HAP-1 (cell line): ENCODE data around the gene FYN.
A peak's percentile ranks its signal among the peaks of the same experiment; 100 is the strongest.
"Not testable (repeated sequence)": the region's sequence is repeated elsewhere in the genome, so short reads cannot be mapped to it uniquely, and the experiment has no call there.

Experiments used
- DNase-seq, 2 experiments: peaks; one replicate each; pipeline ENCODE4 v3.0.0-alpha.2; 2016 to 2020; ENCODE audit warnings: low spot score in 2 of 2
- H3K27me3 ChIP-seq: fragments of 250-450 bp; sonication (Bioruptor Pico); 2 replicates; pipeline ENCODE4 v1.5.1; 2020; ENCODE audit warnings: low read depth, mild to moderate bottlenecking, moderate library complexity
- H3K36me3 ChIP-seq: fragments of 250-450 bp; sonication (Bioruptor Pico); replicated peaks from 2 replicates; pipeline ENCODE4 v1.5.1; 2020; ENCODE audit warnings: mild to moderate bottlenecking
- H3K4me1 ChIP-seq: fragments of 250-450 bp; sonication (Bioruptor Pico); 2 replicates; pipeline ENCODE4 v1.5.1; 2020; ENCODE audit warnings: mild to moderate bottlenecking
- H3K4me3 ChIP-seq: fragments of 250-450 bp; sonication (Bioruptor Pico); 2 replicates; pipeline ENCODE4 v1.5.1; 2020; ENCODE audit warnings: mild to moderate bottlenecking, moderate library complexity
- H3K9me3 ChIP-seq: fragments of 250-450 bp; sonication (Bioruptor Pico); 2 replicates; pipeline ENCODE4 v1.5.1; 2020; ENCODE audit warnings: mild to moderate bottlenecking, moderate library complexity
- in situ Hi-C: fragments of 300-500 bp; cut with MboI; formaldehyde crosslinking; loops from 3 replicates; pipeline ENCODE4 v1.14.3; 2020; ENCODE audit warnings: low sequenced_read_pairs, inconsistent platforms, mixed read lengths

FYN gene

DNA sequence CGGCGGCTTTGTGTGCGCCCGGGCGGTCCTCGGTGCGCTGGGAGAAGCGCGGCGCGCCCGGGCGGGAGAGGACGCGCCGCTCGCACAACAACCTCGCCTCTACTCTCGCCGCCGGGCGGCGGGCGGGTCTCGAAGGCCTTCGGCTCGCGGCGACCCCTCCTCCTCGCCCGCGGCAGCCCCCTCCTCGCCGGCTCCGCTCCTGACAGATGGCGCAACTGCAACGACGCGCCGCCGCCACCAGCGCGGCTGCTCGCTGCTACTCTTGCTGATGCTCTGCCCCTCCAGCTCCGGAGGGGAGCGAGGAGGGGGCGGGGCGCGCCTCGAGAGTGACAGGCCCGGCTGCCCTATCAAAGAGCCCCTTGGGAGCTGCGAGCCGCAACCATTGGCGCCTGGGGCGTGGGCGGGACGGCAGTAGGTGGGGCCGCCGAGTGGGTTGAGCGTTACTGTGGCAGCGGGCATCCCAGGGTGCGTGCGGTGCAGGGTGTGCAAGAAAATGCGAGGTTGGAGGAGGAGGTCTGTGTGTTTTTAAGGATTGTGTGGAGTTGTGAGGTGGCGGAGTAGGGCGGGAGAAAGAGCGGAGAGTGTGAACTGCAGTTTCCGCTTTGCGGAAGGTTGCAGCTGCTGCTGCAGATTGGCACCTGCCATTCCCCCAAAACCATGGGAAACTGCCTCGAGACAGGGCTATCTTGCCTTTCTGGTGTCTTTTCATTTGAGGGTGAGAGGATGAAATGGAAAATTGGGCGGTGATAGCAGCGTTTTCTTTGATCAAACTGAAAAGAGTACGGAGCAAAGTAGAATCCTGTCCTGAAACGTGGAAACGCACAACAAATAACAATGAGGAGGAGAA, at the start of gene FYN:
Gene FYN, minus strand, starts transcription at position 275 of the 847 bp plus-strand sequence. CDS start 153,401 bp downstream, outside the sequence.
- no peaks in the 10 kb centered on the region for H3K9me3 ChIP-seq
- peak; percentile 90 to 99 for DNase-seq
- in situ Hi-C loops = no loop called here

DNA sequence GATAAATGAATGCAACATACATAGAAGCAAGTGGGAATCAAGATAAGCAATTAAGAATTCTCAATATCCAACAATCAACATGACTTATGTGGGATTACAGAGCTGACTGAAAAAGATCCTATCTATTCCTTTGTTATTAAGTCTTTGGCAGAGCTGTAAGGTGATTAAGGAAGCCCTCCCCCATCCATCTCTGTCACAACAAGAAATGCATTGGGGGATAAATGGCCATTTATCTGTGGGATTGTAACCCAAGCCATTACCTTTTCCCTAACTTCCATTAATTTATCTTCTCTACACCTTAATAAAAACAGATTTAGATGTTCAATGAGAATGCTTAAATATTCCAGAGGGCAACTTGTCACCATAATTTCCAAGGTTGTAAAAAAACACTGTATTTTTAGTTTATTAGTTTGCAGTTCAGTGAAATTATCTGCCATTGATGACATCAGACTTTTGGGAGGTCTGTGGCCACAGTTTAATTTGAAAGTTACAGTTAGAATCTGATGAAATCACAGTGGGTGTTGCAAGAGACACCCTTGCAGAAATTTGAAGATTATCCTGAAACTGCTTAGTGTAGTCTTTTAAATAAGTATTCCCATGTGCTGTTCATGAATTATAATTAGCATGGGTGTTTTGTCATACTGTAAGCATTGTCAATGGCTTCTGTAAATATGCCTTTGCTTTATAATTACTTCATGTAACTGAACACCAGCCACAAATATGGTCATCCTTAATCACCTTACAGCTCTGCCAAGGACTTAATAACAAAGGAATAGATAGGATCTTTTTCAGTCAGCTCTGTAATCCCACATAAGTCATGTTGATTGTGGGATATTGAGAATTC, 49.4 kb upstream of the FYN start:
- H3K36me3 ChIP-seq = no peaks in the 10 kb centered on the region
- DNase-seq = peak; percentile 19 to 44
- in situ Hi-C loops = no loop called here
- H3K4me1 ChIP-seq = peaks cover 14% of the 10 kb centered on the region
- H3K9me3 ChIP-seq = no peaks in the 10 kb centered on the region
- H3K4me3 ChIP-seq = no peak overlapping the region
- no peaks in the 10 kb centered on the region for H3K27me3 ChIP-seq

More for the DNA sequence above, at the start of gene FYN:
- Histone ChIP-seq H3K36me3 (no peaks in the 10 kb centered on the region), H3K4me3 (peak within 1 kb of the TSS; percentile 54), H3K4me1 (no peaks in the 10 kb centered on the region), H3K27me3 (no peaks in the 10 kb centered on the region)

DNA sequence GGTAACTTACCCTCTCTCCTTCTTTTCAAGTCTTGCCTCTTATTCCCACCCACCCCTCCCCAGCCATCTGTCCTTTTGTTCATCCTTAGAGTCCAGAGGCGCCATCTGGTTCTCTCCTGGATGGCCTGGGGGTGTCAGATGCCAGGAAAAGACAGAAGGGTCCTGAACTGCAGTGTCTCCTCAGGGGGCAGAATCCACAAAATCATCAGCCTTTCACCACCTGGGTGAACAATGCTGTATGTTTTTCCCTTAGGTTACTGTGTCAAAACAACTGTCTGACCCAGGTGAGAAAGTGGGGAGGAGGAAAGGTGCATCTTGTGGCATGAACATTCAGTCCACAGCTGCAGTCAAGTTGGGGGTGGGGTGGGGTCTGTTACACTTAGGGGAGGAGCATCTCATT, 47.9 kb upstream of the FYN start:
- H3K4me1 ChIP-seq = peaks cover 14% of the 10 kb centered on the region
- no peaks in the 10 kb centered on the region for H3K9me3 ChIP-seq
- DNase-seq = no peak
- H3K27me3 ChIP-seq = no peaks in the 10 kb centered on the region
- H3K36me3 ChIP-seq = no peaks in the 10 kb centered on the region
- H3K4me3 ChIP-seq = no peak overlapping the region
- in situ Hi-C loops = no loop called here

DNA sequence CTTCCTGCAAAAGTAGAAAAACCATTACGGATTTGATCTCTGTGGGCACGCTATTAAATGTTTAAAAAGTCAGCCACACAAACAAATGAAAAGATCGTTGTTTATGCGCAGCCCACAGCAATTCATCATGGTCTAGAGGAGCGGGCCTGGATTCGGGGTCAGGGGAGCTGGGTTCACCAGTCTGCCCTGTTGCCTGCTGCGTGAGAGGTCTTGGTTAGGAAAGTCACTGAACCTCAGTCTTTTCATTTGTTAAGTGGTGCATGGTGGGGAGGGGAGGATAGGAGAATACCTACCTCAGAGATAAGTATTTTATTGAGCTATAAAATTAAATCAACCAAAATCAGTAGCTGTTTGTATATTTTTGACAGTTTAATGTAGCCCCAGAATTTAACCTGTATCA, 47.3 kb upstream of the FYN start:
- H3K4me3 ChIP-seq = no peak overlapping the region
- H3K9me3 ChIP-seq = no peaks in the 10 kb centered on the region
- in situ Hi-C loops = no loop called here
- H3K27me3 ChIP-seq = no peaks in the 10 kb centered on the region
- no peak for DNase-seq
- peaks cover 14% of the 10 kb centered on the region for H3K4me1 ChIP-seq
- H3K36me3 ChIP-seq = no peaks in the 10 kb centered on the region

DNA sequence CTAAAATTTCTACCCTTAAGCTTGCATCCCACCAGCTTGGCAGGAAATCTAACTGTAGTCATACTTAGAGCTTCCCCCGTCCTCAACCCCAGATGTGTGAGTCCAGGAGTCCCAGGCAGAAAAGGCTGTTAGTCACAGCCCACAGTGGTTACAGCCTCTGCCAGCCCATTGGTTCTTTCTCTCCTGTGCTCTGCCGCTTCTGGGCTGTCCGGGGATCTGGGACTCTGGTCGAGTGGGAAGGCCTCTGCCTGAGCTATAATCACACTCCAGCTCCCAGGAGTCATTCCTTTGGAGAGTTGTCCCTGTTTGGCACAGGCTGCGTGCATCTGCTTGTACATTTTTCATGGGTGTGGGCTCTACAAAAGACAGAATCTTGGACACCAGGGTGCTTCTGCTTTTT, 45.6 kb upstream of the FYN start:
- DNase-seq = no peak
- Histone ChIP-seq H3K9me3 (no peaks in the 10 kb centered on the region), H3K36me3 (no peaks in the 10 kb centered on the region), H3K27me3 (no peaks in the 10 kb centered on the region), H3K4me3 (no peak overlapping the region), H3K4me1 (peaks cover 14% of the 10 kb centered on the region)
- in situ Hi-C loops = no loop called here

DNA sequence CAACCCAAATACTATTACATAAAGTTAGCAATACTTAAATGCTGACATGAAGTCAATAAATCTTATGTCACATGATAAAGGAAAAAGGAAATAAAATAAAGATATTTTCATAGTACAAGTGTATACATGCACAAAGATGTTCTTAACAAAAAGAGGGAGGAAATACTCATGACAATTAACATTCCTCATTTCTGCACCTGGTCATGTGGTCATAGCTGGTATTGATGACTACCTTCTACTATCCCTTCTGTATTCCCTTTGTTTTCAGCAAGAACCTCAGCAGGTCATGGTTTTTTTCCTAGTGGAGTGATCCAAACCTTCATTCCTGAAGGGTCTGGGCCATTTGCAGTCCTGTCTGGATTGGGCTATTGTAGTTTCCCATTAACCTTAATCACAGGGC, 43.5 kb upstream of the FYN start:
- no peak for DNase-seq
- Histone ChIP-seq H3K4me1 (no peaks in the 10 kb centered on the region; the same call in 1 of the 2 replicates), H3K9me3 (no peaks in the 10 kb centered on the region), H3K36me3 (no peaks in the 10 kb centered on the region), H3K4me3 (no peak overlapping the region), H3K27me3 (no peaks in the 10 kb centered on the region)
- in situ Hi-C loops = no loop called here

DNA sequence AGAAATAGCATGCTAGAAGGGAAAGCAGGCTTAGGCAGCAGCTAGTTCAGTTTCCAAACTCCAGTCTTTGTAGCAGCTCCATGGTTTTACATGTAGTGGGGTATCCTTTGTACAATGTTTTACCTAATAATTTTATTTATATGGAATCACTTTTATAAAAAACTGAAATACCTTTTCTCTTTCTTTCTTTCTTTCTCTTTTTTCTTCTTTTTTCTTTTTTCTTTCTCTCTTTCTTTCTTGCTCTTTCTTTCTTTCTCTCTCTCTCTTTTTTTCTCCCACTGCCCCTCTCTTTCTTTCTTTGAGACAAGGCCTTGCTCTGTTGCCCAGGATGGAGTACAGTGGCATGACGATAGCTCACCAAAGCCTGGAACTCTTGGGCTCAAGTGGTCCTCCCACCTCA, 41.4 kb upstream of the FYN start:
- H3K36me3 ChIP-seq = no peaks in the 10 kb centered on the region
- no peaks in the 10 kb centered on the region for H3K27me3 ChIP-seq
- H3K9me3 ChIP-seq = no peaks in the 10 kb centered on the region
- no peak overlapping the region for H3K4me3 ChIP-seq
- H3K4me1 ChIP-seq = no peaks in the 10 kb centered on the region
- no peak for DNase-seq
- in situ Hi-C loops = no loop called here

DNA sequence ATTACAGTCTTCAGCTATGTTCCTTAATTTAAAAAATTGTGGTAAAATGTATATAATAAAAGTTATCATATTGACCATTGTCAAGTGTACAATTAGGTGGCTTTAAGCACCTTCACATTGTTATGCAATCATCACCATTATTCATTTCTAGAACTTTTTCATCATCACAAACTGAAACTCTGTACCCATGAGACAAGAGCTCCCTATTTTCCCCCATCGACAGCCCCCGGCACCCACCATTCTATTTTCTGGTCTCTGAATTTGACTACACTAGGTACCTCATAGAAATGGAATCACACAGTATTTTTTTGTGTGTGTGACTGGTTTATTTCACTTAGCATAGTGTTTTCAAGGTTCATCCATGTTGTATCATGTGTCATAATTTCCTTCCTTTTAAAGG, 39.7 kb upstream of the FYN start:
- H3K36me3 ChIP-seq = no peaks in the 10 kb centered on the region
- no peaks in the 10 kb centered on the region for H3K27me3 ChIP-seq
- no peak for DNase-seq
- H3K4me3 ChIP-seq = no peak overlapping the region
- H3K9me3 ChIP-seq = no peaks in the 10 kb centered on the region
- no peaks in the 10 kb centered on the region for H3K4me1 ChIP-seq
- in situ Hi-C loops = no loop called here

DNA sequence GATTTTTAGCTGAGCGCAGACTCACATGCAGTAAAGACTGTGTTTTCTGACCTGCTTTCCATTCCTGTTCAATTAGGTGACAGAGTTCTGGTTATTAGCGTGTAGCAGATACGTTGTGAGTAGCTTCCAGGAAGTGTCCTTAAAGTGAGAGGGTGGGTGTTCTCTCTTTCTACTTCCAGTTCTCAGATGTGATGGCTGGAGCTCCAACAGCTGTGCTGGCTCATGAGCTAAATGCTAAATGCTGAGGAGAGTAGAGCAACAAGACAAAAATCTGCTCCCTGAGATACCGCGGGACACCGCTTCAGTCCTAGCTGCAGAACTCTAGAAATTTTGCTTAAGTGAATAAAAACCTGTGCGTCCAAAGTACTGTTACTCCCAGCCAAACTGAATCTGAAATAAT, 38.2 kb upstream of the FYN start:
- no peak overlapping the region for H3K4me3 ChIP-seq
- H3K4me1 ChIP-seq = no peaks in the 10 kb centered on the region
- no peaks in the 10 kb centered on the region for H3K36me3 ChIP-seq
- in situ Hi-C loops = no loop called here
- no peak for DNase-seq
- no peaks in the 10 kb centered on the region for H3K9me3 ChIP-seq
- no peaks in the 10 kb centered on the region for H3K27me3 ChIP-seq

DNA sequence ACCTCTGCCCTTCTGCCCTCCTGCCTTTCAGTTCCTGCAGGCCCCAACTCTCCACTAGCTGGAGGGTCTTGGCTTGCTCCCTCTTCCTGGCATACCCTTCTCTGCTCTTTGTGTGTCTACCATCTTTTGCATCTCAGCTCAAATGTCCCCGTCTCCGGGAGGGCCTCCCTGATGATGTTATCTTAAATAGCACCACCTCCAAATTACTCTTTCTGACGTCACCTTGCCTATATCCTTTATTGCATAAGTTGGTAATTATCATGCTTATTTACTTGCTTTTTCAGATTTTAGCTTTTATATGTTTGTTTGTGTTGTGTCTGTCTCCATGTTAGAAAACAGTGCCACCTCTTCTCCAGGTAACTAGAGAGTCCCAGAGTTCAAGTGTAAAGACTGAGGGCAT, 36.0 kb upstream of the FYN start:
- H3K4me1 ChIP-seq = no peaks in the 10 kb centered on the region
- in situ Hi-C loops = no loop called here
- DNase-seq = no peak
- no peaks in the 10 kb centered on the region for H3K9me3 ChIP-seq
- H3K36me3 ChIP-seq = no peaks in the 10 kb centered on the region
- no peaks in the 10 kb centered on the region for H3K27me3 ChIP-seq
- H3K4me3 ChIP-seq = no peak overlapping the region

DNA sequence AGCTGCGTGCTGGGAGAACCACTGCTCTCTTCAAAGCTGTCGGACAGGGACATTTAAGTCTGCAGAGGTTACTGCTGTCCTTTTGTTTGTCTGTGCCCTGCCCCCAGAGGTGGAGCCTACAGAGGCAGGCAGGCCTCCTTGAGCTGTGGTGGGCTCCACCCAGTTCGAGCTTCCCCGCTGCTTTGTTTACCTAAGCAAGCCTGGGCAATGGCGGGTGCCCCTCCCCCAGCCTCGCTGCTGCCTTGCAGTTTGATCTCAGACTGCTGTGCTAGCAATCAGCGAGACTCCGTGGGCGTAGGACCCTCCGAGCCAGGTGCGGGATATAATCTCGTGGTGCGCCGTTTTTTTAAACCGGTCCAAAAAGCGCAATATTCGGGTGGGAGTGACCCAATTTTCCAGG, 35.1 kb upstream of the FYN start:
- H3K36me3 ChIP-seq, H3K27me3 ChIP-seq, H3K4me3 ChIP-seq, H3K4me1 ChIP-seq, H3K9me3 ChIP-seq, in situ Hi-C loops, DNase-seq: not testable (repeated sequence)

DNA sequence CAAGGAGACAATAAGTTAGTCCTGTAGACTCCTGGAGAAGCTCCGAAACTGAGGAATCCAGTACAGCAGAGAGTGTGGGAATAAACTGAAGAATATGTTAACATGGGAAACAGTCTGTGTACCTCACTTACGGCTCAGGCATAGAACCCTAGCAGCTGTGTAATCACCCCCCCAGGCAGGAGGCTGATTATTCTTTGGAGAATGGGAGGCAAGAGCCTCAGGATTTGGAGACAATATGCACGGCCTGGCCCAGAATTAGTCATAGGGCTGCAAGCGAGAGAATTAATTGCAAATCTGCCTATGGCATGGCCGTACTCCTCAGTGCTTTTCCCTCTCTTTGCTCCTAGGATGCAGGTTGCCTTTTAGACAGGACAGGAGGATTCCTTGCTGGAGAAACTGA, 27.5 kb upstream of the FYN start:
- Histone ChIP-seq H3K9me3 (no peaks in the 10 kb centered on the region), H3K4me3 (no peak overlapping the region), H3K36me3 (no peaks in the 10 kb centered on the region), H3K27me3 (no peaks in the 10 kb centered on the region), H3K4me1 (no peaks in the 10 kb centered on the region; the same call in none of the 2 replicates)
- peak in 1 of 2 experiments; percentile 24 for DNase-seq
- in situ Hi-C loops = no loop called here

DNA sequence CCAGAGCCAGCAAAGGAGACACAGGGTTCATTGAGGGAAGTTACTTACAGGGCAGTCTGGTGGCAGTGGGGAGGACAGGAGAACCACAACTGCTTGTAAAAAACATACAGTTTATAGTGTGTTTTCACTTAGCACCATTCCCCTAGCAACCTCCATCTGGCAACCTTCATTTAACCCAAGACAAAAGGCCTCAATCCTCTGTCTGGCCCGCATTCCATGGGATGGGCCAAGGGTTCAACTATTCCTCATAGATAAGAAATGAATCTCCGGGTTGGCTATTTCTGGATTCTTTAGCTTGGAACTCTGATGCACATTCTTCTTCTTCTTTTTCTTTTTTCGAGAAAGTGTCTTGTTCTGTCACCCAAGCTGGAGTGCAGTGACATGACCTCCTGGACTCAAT, 26.3 kb upstream of the FYN start:
- H3K36me3 ChIP-seq = no peaks in the 10 kb centered on the region
- no peaks in the 10 kb centered on the region for H3K9me3 ChIP-seq
- H3K4me1 ChIP-seq = no peaks in the 10 kb centered on the region; the same call in none of the 2 replicates
- no peaks in the 10 kb centered on the region; the same call in 1 of the 2 replicates for H3K27me3 ChIP-seq
- H3K4me3 ChIP-seq = no peak overlapping the region
- in situ Hi-C loops = no loop called here
- no peak for DNase-seq

DNA sequence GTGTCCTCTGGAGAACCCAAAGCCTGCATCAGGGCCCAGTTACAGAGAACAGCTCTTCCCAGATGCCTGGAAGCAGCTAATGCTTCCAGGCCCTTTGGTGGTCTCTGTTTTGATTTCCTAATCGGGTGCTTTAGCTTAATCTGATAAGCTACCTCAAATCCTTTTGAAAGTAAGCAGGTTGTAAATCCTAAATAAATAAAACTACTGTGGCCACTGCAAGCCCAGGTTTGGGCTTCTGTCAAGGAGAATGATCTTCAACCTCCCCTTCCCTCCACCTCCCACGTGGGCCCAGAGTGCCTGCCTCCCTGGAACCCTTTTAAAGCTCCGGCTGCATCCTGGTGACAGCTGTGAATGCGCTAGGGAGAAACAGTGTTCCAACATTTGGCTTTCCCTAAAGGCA, 25.2 kb upstream of the FYN start:
- in situ Hi-C loops = no loop called here
- no peaks in the 10 kb centered on the region for H3K36me3 ChIP-seq
- no peak overlapping the region for H3K4me3 ChIP-seq
- no peaks in the 10 kb centered on the region for H3K9me3 ChIP-seq
- DNase-seq = no peak
- no peaks in the 10 kb centered on the region; the same call in none of the 2 replicates for H3K4me1 ChIP-seq
- no peaks in the 10 kb centered on the region; the same call in 1 of the 2 replicates for H3K27me3 ChIP-seq
